GM21717 (cell line): ENCODE data around the gene STK38L.

Experiments
- ATAC-seq: cut with Tn5 transposase; IDR thresholded peaks from one replicate; pipeline ENCODE4 v1.9.1; 2021; ENCODE audit warnings: mild to moderate bottlenecking, moderate library complexity; ENCODE audit not compliant: unreplicated experiment

STK38L gene

DNA sequence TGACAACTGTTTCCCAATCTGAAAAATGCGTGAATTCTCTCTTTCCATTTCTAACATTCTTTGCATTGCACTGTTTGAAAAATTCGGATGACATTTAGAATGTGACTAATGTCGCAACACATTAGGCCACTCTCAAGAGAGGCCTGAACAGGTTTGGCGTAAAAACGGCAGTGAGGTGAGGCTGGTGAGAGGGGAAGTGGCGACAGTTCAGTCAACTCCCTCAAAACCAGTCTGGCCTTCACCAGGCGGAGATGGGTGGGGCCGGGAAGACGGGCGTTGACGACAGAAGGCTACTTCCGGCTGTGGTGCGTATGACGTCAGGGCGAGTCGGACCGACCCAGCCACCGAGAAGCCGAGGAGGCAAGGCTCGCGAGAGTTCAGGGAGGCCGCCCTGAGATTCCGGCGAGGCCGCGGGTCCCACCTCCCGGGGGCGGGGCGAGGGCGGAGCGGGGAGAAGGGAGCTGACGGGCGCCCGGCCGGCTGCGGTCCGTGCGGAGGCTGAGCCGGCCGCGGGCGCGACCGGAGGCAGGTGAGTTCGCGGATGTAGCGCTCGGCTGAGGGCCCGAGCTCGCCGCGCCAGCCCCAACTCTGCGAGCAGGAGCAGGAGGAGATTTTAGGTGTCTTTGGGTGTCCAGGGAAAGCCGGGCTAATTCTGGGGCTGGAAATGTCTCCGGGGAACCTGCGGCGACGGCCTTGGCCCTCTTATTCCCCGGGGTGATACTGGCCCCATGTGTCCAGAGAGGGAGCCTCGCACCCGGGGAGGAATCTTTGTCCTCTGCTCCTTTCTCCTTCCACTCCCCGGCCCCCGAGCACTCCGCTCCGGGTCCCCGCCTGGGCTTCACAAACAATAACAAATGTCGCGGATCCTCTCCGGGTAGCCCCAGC is at the start of gene STK38L:
Gene STK38L (plus strand): TSS at position 483 of the 885 bp plus-strand sequence. CDS start 53,435 bp downstream, outside the sequence.
- ATAC-seq: peak; percentile 90

GRCh38 chr12:27194644-27195043 is 49.4 kb upstream of the STK38L start:
- no peak for ATAC-seq

GRCh38 chr12:27198036-27198435 is 46.0 kb upstream of the STK38L start:
- no peak for ATAC-seq

GRCh38 chr12:27199638-27200300 is 44.3 kb upstream of the STK38L start:
- no peak for ATAC-seq

- no peak for ATAC-seq
Measured at GRCh38 chr12:27201169-27201568, 42.9 kb upstream of the STK38L start.

DNA sequence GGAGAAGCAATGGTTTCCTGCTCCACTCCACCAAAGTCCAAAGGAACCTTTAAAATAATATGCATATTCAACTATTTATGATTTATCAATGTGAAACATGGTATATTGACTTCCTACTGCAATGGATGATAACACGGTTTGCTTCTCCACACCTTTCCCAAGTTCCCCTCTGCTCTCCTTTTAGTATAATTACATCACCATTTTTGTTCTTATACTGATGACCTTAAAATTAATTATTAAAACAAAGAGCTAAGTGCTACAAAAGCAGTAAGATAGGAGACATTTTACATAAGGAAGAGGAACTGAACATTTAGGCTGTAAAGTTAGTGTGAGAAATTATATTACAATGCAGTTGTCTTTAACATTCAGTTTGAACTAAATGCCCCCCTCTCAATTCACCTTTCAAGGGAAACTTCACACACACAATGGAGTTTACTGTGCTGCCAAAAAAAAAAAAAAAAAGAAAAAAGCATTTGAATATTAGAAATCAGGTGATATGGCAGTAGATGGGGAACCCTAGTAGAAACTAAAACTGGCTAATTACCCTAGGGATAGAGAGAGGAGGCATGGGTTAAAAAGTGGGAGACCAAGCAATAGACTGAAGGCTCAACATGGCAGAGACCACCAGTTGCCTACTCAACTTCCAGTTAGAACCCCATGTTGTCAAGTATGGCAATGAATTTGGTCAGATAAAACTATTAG is 37.1 kb upstream of the STK38L start:
- no peak for ATAC-seq

GRCh38 chr12:27207615-27208413 is 36.3 kb upstream of the STK38L start:
- ATAC-seq: peak; percentile 95

- ATAC-seq: peak; percentile 39
Measured at GRCh38 chr12:27208414-27208750, 35.7 kb upstream of the STK38L start.

DNA sequence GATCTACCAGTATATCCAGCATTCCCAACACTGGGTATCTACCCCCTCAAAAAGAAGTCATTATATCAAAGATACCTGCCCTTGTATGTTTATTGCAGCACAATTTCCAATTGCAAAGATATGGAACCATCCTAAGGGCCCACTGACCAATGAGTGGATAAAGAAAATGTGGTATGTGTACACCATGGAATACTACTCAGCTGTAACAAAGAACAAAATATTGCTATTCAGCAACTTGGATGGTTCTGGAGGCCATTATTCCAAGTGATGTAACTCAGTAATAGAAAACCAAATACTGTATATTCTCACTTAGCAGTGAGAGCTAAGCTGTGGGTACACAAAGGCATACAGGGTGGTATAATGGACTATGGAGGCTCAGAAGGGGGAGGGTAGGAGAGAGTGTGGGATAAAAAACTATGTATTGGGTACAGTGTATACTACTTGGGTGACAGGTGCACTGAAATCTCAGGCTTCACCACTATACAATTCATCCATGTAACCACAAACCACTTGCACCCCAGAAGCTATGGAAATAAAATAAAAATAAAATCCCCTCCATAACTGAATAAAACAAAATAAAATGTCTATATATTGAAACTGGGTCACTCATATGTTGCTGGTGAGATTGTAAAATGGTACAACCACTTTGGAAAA is 34.7 kb upstream of the STK38L start:
- no peak for ATAC-seq

- no peak for ATAC-seq
Measured at GRCh38 chr12:27210187-27210586, 33.9 kb upstream of the STK38L start.

DNA sequence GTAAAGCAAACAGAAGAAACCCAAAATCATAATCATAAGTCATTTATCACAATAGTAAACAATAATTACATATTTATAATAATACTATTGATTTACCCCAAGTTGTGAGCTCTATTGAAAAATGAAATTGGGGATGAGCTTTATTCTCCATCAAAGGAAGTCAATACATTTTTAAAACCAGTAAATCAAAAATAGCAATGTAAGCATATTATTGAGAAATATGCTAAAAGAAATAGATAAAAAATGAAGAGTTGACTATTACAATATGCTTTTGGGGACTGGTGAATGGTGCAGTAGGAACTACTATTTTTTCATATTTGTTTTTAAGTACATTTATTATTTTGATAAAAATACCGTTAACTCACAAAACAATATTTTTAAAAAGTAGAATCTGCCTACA is 31.2 kb upstream of the STK38L start:
- ATAC-seq: no peak

- ATAC-seq: no peak
Measured at GRCh38 chr12:27213304-27213703, 30.8 kb upstream of the STK38L start.

- ATAC-seq: no peak
Measured at GRCh38 chr12:27213830-27214787, 30.0 kb upstream of the STK38L start.

- ATAC-seq: no peak
Measured at GRCh38 chr12:27217590-27217989, 26.5 kb upstream of the STK38L start.

DNA sequence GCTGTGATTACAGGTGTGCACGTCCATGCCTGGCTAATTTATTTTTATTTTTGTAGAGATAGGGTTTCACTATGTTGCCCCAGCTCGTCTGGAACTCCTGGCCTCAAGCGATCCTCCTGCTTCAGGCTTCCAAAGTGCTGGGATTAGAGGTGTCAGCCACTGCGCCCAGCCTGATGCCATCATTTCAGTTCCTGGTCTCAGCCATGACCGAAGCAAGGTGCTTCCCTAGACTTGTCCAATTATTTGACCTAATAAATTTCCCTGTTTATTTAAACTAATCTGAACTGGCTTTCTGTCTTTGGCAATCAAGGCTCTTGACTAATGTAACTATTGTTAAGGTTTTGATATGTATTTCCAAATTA is 24.4 kb upstream of the STK38L start:
- no peak for ATAC-seq

DNA sequence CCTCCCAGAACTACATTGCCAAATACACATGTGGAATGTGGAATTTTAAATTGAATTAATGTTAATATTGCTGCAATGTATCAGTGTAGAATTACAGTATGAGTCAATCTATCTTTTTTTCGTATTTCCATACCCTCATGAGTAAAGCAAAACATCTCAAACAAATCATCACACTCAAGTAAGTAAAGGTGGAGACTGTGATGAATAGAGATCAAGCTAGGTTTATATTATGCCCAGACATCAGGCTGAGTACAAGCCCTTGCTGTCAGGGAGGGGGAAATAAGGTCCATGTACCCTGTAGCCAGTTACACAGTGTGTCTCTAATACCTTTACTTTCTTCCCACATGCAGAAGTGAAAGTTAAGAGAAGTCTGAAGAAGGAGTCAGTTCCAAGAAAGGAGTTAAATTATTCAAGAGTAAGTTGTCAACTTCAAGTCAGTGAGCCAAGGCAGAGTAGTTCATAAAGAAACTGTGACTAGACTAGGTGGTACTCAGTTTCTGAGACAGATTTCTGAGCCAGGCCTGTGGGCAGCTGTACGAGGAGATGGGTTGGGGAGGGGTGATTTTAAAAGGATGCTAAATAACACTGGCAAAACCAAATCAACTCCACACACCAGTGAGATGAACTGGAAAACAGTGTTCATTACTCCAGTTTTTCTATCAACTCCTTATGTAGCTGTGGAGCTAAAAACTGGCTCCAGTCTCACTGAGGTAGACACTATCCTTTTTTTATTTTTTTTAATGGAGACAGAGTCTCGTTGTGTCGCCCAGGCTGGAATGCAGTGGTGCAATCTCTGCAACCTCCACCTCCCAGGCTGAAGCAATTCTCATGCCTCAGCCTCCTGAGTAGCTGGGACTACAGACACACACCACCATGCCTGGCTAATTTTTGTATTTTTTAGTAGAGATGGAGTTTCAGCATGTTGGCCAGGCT is 23.8 kb upstream of the STK38L start:
- ATAC-seq: peak; percentile 73

GRCh38 chr12:27220988-27221345 is 23.1 kb upstream of the STK38L start:
- ATAC-seq: no peak

- peak; percentile 79 for ATAC-seq
Measured at GRCh38 chr12:27221625-27222387, 22.3 kb upstream of the STK38L start.
